Psoas muscle (tissue), 8 donors: ENCODE measurements around the gene SNED1. TPM values are rescaled to one million over a fixed set of nuclear protein-coding genes. Genes with fewer than 3 reads are reported as not detected.

Experiments used
- ATAC-seq, 4 donors: fragments of 200-7000 bp; cut with Tn5 transposase; one replicate each; pipeline ENCODE4 v1.9.1; 2020; ENCODE audit warnings: moderate library complexity in 3 of 4, mild to moderate bottlenecking in 2 of 4
- DNase-seq, 2 donors: peaks; one replicate each; pipeline ENCODE4 v3.0.0-alpha.2; 2020
- H3K27ac ChIP-seq: fragments of 200-600 bp; one replicate; pipeline ENCODE4 v1.8.0; 2022
- H3K27me3 ChIP-seq, 3 donors: fragments of 200-600 bp in 1 of 3; one replicate each; pipeline versions ENCODE4 v1.6.1 to v1.8.0; 2013 to 2022; ENCODE audit warnings: low read length in 2 of 3, mild to moderate bottlenecking in 2 of 3, moderate library complexity in 1 of 3; ENCODE audit not compliant: insufficient read depth in 3 of 3
- H3K36me3 ChIP-seq, 2 donors: fragments of 200-600 bp in 1 of 2; one replicate each; pipeline versions ENCODE4 v1.6.1 to v1.8.0; 2013 to 2022; ENCODE audit warnings: low read depth in 1 of 2, mild to moderate bottlenecking in 1 of 2, moderate library complexity in 1 of 2; ENCODE audit not compliant: insufficient read depth in 1 of 2
- H3K4me1 ChIP-seq: fragments of 200-600 bp; one replicate; pipeline ENCODE4 v1.8.0; 2022
- H3K4me3 ChIP-seq: fragments of 200-600 bp; one replicate; pipeline ENCODE4 v1.8.0; 2022; ENCODE audit warnings: mild to moderate bottlenecking
- H3K9me3 ChIP-seq: fragments of 200-600 bp; one replicate; pipeline ENCODE4 v1.8.0; 2022
- WGBS, 3 donors: extraction: QIAGEN DNeasy Blood & Tissue Kit; methylation state at CpG; one replicate each; pipeline versions ENCODE4 v1.1.6 to v1.1.7; 2013; 5-methylcytosine and 5-hydroxymethylcytosine counted together
- intact Hi-C, 2 donors: fragments of 100-400 bp; cut with DNase I; formaldehyde crosslinking; loops; one replicate each; pipeline versions ENCODE4 v1.11.0 to v1.14.2; 2022
- polyA plus RNA-seq, 3 donors: library from polyadenylated mRNA; stranded (reverse); fragments of 200-250 nt; gene quantifications; one replicate each; pipeline ENCODE4 v1.2.3, GENCODE V29; 2013
- total RNA-seq, 4 donors: library from RNA; stranded (reverse); fragmentation: NEBNext Ultra II Directional in 2 of 4; extraction: Animal tissue kit (Norgen Biotek cat#: 25700) in 2 of 4; gene quantifications; one replicate each; pipeline versions ENCODE4 v1.2.1 to v1.2.4, GENCODE V29; 2021 to 2023
- TF ChIP-seq, protein P1 (sequence below): fragments of 200-600 bp; IDR thresholded peaks from one replicate; pipeline ENCODE4 v1.8.0; 2022; ENCODE audit warnings: antibody characterized with exemption
- donor health status: healthy with polysubstance abuse.
- donor health status: DM: no; HTN: no; CAD: no; lungs with moderate emphysema.
- donor health status: Bipolar disorder and iron deficiency.
- donor health status: healthy.
- donor health status: DM: yes; HTN: yes; CAD: no.
- donor health status: DM: no; HTN: no; CAD: no.
- donor health status: DM: no; HTN: no; CAD: no.
- donor health status: DM: yes; HTN: yes; CAD: no.

Gene SNED1
- total and polyA plus RNA-seq, 7 donors, result 7.8 to 36.9 (median 9.2) TPM

DNA sequence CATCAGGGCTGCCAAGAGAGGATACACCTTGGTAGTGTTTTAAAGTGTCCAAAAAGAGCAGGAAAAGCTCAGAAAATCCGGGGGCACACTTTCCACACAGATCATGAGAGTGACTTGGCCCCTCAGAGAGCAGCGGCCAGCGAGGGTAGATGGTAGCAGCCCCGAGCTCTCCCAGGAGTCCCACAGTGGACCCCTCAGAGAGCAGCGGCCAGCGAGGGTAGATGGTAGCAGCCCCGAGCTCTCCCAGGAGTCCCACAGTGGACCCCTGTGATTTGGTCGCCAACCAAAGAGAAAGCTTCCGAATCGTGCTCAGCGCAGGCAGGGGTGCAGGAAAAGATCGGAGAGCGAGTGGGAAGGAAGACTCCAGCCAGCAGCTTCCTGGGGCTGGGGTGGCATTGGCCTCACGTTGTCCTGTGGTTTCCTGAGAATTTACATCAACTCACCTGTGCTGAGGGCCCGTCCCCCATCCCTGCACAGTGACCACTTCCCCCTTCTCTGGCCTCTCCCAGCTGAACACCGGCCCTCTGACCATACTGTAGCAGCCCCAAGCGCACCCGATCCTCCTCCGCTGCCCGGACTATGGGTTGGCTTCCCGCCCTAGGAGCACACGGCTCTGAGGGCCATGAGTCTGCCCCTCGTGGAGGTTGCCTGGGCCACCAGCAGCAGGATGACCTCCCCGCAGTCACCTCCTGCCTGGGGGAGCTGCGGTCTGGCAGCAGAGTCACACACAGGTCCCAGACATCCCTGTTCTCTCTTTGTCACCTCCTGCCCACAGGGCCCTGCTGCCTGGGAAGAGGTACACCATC lies 69.9 kb downstream of the SNED1 start:
- intact Hi-C loops, result no loop called here
- DNase-seq, result no peak
- H3K4me1 ChIP-seq, result no peaks in the 10 kb centered on the region
- no peaks in the 10 kb centered on the region for H3K27me3 ChIP-seq
- H3K9me3 ChIP-seq, result no peaks in the 10 kb centered on the region
- peaks cover 0 to 80% of the 10 kb centered on the region in 2 donors for H3K36me3 ChIP-seq
- WGBS, 3 donors, result 84 to 89% (median 86%) methylated on average over 25 of the region's 25 CpGs
- ATAC-seq, result no peak
- no peak overlapping the region for H3K27ac ChIP-seq
- no peak overlapping the region for H3K4me3 ChIP-seq
- TF ChIP-seq, protein P1, sequence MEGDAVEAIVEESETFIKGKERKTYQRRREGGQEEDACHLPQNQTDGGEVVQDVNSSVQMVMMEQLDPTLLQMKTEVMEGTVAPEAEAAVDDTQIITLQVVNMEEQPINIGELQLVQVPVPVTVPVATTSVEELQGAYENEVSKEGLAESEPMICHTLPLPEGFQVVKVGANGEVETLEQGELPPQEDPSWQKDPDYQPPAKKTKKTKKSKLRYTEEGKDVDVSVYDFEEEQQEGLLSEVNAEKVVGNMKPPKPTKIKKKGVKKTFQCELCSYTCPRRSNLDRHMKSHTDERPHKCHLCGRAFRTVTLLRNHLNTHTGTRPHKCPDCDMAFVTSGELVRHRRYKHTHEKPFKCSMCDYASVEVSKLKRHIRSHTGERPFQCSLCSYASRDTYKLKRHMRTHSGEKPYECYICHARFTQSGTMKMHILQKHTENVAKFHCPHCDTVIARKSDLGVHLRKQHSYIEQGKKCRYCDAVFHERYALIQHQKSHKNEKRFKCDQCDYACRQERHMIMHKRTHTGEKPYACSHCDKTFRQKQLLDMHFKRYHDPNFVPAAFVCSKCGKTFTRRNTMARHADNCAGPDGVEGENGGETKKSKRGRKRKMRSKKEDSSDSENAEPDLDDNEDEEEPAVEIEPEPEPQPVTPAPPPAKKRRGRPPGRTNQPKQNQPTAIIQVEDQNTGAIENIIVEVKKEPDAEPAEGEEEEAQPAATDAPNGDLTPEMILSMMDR, result no peak

DNA sequence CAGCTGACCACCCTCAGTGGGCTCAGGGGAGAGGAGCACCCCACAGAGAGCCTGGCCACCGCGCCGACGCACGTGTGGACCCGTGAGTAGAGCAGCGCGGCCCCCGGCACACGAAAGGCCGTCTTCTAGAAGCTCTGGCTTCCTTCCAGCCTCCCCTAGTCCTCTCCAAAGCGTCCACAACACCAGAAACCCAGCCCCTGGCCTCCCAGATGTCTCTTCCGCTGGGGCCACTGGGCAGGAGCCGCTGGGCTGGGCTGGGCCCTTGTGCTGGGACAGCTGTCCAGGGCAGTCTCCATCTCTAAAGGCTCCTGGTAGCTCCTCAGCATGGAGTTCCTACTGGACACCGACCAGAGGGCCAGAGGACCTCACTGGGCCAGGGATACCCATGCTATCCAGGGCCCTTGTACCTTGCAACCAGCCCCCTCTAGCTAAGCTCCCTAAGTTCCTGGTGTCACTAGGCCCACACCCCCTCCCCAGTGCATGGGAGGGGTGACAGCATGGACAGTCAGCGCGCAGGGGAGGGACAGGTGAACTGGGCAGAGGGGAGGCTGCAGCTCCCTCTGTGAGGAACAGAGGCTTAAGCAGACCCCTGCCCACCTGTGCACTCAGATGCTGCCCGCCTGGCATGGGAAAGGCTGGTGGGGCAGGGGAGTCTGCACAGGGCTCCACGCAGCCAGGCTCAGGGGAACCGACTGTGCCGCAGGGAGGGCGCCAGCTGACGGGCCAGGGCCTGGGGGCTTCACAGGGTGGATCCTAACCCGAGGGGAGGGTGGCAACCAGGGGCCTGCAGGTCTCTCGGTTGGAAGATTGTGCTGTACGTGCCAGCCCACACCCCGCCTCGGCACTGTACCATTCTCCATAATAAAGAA lies 70.8 kb downstream of the SNED1 start:
- Histone ChIP-seq H3K36me3 (peaks cover 0 to 88% of the 10 kb centered on the region in 2 donors), H3K4me1 (no peaks in the 10 kb centered on the region), H3K27ac (no peak overlapping the region), H3K9me3 (no peaks in the 10 kb centered on the region), H3K4me3 (no peak overlapping the region), H3K27me3 (no peaks in the 10 kb centered on the region)
- DNase-seq (no peak), ATAC-seq (no peak)
- intact Hi-C loops, result no loop called here
- WGBS, 3 donors, result 90 to 94% (median 93%) methylated on average over 26 to 28 of the region's 28 CpGs
- TF ChIP-seq, protein P1, result no peak

GRCh38 chr2:241069821-241070281 lies 71.4 kb downstream of the SNED1 start:
- Histone ChIP-seq H3K4me1 (no peaks in the 10 kb centered on the region), H3K9me3 (no peaks in the 10 kb centered on the region), H3K27ac (no peak overlapping the region), H3K4me3 (no peak overlapping the region), H3K36me3 (peaks cover 0 to 88% of the 10 kb centered on the region in 2 donors), H3K27me3 (no peaks in the 10 kb centered on the region)
- TF ChIP-seq, protein P1, result no peak
- ATAC-seq (no peak), DNase-seq (no peak)
- 71 to 77% (median 73%) methylated on average over 23 to 26 of the region's 26 CpGs for WGBS, 3 donors
- intact Hi-C loops, result no loop called here

DNA sequence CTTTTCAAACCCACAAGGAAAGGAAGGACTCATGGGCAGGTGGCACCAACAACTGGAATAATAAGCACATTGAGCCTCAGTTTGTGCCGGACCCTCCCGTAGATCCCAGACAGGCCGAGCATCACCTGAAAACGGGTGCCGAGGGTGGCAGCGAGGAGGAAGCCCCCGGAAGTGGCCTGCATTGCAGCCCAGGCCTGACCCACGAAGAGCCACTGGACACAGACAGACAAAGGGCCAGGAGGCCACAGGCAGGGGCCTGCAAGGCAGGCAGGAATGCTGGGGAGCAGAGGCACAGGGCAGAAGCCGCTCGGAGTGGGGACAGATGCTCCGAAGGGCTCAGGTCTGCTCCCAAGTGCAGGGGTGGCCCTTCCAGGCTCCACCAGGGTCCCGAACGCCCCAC lies 71.9 kb downstream of the SNED1 start:
- Histone ChIP-seq H3K27me3 (no peaks in the 10 kb centered on the region), H3K36me3 (peaks cover 0 to 88% of the 10 kb centered on the region in 2 donors), H3K9me3 (no peaks in the 10 kb centered on the region), H3K4me3 (no peak overlapping the region), H3K4me1 (no peaks in the 10 kb centered on the region), H3K27ac (no peak overlapping the region)
- DNase-seq (no peak), ATAC-seq (no peak)
- intact Hi-C loops, result no loop called here
- TF ChIP-seq, protein P1, result no peak
- 88 to 92% (median 91%) methylated on average over 13 of the region's 13 CpGs for WGBS, 3 donors
